Embryonic facial prominence (tissue), 1 donor: ENCODE data around the gene SYDE2.
"Not testable (repeated sequence)": the region's sequence is repeated elsewhere in the genome, so short reads cannot be mapped to it uniquely, and the experiment has no call there.

Experiments
- DNase-seq: peaks from one replicate; pipeline ENCODE4 v3.0.0-alpha.2; 2016; ENCODE audit errors: extremely low spot score

SYDE2 gene

DNA sequence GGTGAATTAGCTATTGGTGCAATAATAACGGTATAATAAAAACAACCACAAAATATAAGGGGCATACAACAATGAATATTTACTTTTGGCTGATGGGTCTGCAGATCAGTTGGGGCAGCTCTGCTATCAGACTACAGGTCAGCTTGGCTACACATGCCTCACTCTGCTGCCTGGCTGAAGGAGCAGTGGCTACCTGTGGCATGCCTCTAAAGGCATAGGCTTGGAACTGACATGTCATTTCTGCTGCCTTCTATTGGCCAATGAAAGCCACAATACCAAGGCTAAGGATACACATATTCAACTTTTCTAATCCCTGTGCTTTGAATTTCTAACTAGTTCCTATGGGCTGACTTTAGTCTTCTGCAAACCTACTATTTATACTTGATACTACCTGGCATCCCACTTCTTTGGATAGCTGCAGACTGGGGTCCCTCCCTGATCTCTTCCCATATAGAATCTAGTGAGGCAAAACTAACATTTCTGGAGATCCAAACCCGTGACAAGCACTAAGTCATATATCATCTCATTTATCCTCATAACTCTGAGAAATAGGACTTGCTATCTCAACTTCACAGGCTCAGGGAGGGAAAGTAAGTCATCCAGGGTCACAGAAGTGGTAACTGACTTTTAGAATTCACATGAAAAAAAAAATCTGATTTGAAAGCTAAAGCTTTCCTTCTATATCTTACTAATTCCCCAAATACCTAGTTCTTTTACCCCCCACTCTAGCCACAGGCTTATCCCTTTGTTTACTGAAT is 19.2 kb upstream of the SYDE2 start:
- DNase-seq, result no peak

DNA sequence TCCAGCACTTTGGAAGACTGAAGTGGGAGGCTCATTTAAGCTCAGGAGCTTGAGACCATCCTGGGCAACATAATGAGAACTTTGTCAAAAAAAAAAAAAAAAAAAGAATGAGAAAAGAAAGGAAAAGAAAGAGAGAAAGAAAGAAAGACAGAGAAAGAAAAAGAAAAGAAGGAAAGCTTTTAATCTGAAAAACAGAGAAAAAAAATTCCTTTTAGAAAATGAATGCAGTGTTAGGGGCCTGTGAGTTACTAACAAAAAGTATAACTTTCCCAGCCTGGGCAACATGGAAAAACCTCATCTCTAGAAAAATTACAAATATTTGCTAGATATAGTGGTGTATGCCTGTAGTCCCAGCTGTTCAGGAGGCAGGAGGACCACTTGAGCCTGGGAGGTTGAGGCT is 15.9 kb upstream of the SYDE2 start:
- DNase-seq, result no peak

- no peak for DNase-seq
Measured at GRCh38 chr1:85214654-85215053, 13.8 kb upstream of the SYDE2 start.

- no peak for DNase-seq
Measured at GRCh38 chr1:85208488-85208887, 7.7 kb upstream of the SYDE2 start.

- no peak for DNase-seq
Measured at GRCh38 chr1:85203573-85204171, 2.9 kb upstream of the SYDE2 start.

GRCh38 chr1:85202864-85203255 is 2.0 kb upstream of the SYDE2 start:
- no peak for DNase-seq

- no peak for DNase-seq
Measured at GRCh38 chr1:85202092-85202863, 1.5 kb upstream of the SYDE2 start.

GRCh38 chr1:85201340-85202091 is 700 bp upstream of the SYDE2 start:
- no peak for DNase-seq

GRCh38 chr1:85199667-85200462 is 951 bp downstream of the SYDE2 start:
- DNase-seq, result no peak

GRCh38 chr1:85198864-85199263 is 2.0 kb downstream of the SYDE2 start:
- DNase-seq, result no peak

DNA sequence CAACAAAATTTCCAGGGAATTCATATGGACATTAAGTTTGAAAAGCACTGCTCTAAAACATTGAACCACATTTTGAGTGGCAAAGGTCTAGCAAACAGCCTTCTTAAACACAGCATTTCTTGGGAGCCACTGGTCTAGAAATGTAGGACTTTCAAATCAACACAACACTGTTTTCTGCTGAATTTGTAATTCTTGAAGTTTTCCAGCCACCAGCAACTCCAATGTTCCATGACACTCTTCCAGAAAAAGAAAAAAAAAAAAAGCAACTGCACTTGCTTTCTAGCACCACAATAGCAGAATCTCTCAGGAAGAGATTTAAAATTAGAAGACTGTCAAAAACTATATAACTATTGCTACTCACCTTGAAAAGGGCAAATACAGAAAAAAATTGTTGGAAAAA is 4.5 kb downstream of the SYDE2 start:
- no peak for DNase-seq

DNA sequence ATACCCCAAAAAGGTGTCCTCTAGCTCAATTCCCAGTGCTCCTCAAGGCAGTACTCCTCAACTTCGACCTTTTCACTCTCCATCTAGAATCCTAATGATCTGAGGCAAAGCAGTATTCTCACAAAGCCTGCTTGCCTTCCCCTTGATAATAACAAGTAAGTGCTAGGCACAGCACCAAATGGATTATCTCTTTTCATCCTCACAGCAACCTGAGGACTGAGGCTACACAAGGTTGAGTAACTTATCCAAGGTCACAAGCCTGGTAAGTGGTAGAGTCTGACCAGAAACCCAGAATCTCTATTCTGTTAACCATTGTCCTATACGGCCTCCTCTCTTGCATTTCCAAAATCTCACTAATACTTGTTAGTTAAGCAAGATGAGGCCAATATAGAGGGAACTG is 5.1 kb downstream of the SYDE2 start:
- no peak for DNase-seq

GRCh38 chr1:85192129-85192528 is 8.7 kb downstream of the SYDE2 start:
- DNase-seq, result not testable (repeated sequence)

- no peak for DNase-seq
Measured at GRCh38 chr1:85189120-85189519, 11.7 kb downstream of the SYDE2 start.

- DNase-seq, result no peak
Measured at GRCh38 chr1:85188530-85188929, 12.3 kb downstream of the SYDE2 start.

DNA sequence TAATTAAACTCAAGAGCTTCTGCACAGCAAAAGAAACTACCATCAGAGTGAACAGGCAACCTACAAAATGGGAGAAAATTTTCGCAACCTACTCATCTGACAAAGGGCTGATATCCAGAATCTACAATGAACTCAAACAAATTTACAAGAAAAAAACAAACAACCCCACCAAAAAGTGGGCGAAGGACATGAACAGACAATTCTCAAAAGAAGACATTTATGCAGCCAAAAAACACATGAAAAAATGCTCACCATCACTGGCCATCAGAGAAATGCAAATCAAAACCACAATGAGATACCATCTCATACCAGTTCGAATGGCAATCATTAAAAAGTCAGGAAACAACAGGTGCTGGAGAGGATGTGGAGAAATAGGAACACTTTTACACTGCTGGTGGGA is 13.8 kb downstream of the SYDE2 start:
- DNase-seq, result not testable (repeated sequence)

DNA sequence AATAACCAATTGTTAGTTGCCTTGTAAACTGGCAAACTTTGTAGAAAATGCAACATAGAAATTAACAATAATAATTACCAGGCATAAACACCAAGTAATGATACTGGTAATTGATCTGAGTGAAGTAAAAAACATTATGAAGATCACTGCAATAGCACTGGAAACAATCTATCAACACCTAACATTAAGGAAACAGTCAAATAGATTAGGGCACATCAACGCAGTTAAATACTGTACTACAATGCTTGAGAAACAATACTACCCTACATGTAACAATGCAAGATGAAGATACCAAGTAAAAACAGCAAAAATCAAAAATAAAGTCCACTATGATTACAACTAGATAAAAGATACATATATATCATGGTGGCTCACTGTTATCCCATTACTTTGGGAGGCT is 16.6 kb downstream of the SYDE2 start:
- no peak for DNase-seq

DNA sequence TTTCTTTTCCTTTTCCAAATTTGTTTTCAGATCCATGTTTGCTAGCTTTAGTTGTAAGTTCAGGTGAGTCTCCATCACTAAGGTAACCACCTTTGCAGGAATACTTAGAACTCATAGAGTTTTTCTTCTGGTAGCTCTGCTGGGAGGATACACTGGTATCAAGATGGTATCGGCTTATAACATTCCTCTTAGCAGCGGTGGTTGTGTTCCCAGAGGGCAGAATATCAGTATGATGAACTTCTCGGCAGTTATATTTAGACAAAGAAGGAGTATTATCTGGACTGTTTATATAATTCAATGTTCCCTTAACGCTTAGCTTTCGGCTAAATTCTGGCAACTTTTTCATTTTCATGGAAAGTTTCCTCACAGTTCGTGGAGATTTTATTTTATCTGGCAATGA is 18.1 kb downstream of the SYDE2 start:
- DNase-seq, result no peak

GRCh38 chr1:85180869-85181268 is 19.9 kb downstream of the SYDE2 start:
- DNase-seq, result no peak

DNA sequence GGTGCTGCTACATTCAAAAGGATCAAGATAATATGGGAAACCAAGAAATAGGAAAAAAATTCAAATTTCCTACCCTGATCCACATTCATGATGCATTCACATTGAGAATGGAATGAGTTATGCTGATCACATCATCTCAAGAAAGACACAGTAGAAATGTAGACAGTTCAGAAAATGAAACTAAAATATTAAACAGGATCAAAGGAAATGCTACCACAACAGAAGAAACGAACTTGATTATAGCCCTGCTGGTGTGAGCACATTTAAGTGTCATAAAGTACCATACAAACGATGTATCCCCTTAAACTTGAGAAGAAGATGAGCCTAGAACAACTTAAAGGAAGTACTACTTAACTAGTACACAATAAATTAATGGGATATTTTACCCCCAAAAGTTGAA is 21.3 kb downstream of the SYDE2 start:
- DNase-seq, result no peak

GRCh38 chr1:85178396-85178795 is 22.4 kb downstream of the SYDE2 start:
- no peak for DNase-seq
